Muscle of leg (tissue), 11 donors: ENCODE data around the gene GNAL. TPM values are rescaled to one million over a fixed set of nuclear protein-coding genes. Genes with fewer than 3 reads are reported as not detected.
"Not testable (repeated sequence)": the region's sequence is repeated elsewhere in the genome, so short reads cannot be mapped to it uniquely, and the experiment has no call there.

ENCODE experiments used
- DNase-seq: peaks from one replicate; pipeline ENCODE4 v3.0.0; 2013
- H3K27ac ChIP-seq: one replicate; pipeline ENCODE4 v1.5.1; 2013; ENCODE audit warnings: mild to moderate bottlenecking, low read length, control low read depth
- H3K27me3 ChIP-seq: one replicate; pipeline ENCODE4 v1.6.1; 2013; ENCODE audit warnings: low read length; ENCODE audit not compliant: control insufficient read depth, insufficient read depth
- H3K36me3 ChIP-seq: one replicate; pipeline ENCODE4 v1.6.1; 2013; ENCODE audit warnings: low read length; ENCODE audit not compliant: control insufficient read depth, insufficient read depth
- H3K4me1 ChIP-seq: one replicate; pipeline ENCODE4 v1.6.1; 2013; ENCODE audit warnings: low read length; ENCODE audit not compliant: control insufficient read depth, insufficient read depth
- H3K4me3 ChIP-seq: one replicate; pipeline ENCODE4 v1.5.1; 2013; ENCODE audit warnings: low read length, control low read depth
- H3K9me3 ChIP-seq: replicated peaks from 2 replicates; pipeline ENCODE4 v1.6.1; 2013; ENCODE audit warnings: low read depth, low read length; ENCODE audit not compliant: control insufficient read depth
- WGBS: methylation state at CpG from one replicate; pipeline ENCODE4 v1.1.5; 2013; ENCODE audit warnings: missing lambda C conversion rate; ENCODE audit not compliant: insufficient coverage; 5-methylcytosine and 5-hydroxymethylcytosine counted together
- polyA plus RNA-seq, 8 donors: library from polyadenylated mRNA; unstranded; fragments of 120-200 nt; gene quantifications; one replicate each; pipeline versions ENCODE4 v1.2.1 to v1.2.3, GENCODE V29; 2013; ENCODE audit warnings: inconsistent platforms in 1 of 8, low replicate concordance in 1 of 8; ENCODE audit not compliant: insufficient read length in 8 of 8, insufficient read depth in 1 of 8
- total RNA-seq: library from RNA; stranded (reverse); fragments of 120-200 nt; gene quantifications from one replicate; pipeline ENCODE4 v1.2.4, GENCODE V29; 2013

GNAL gene
- total and polyA plus RNA-seq, 9 donors, result 1.2 to 2.4 (median 1.7) TPM

GRCh38 chr18:11678211-11678610 is 10.9 kb upstream of the GNAL start:
- Histone ChIP-seq H3K4me1 (no peaks in the 10 kb centered on the region), H3K36me3 (no peaks in the 10 kb centered on the region), H3K4me3 (no peak overlapping the region), H3K27ac (no peak overlapping the region), H3K9me3 (no peaks in the 10 kb centered on the region), H3K27me3 (peaks cover 9% of the 10 kb centered on the region)
- DNase-seq, result no peak
- WGBS, result no CpG with 5 or more reads among the region's 3 CpGs

GRCh38 chr18:11689669-11690565 is 853 bp downstream of the GNAL start:
- H3K27ac ChIP-seq, result no peak overlapping the region
- H3K4me1 ChIP-seq, result peaks cover 4% of the 10 kb centered on the region
- peaks cover 32% of the 10 kb centered on the region for H3K27me3 ChIP-seq

GRCh38 chr18:11690660-11691059 is 1.6 kb downstream of the GNAL start:
- no CpG with 5 or more reads among the region's 5 CpGs for WGBS
- peaks cover 32% of the 10 kb centered on the region for H3K27me3 ChIP-seq
- not testable (repeated sequence) for H3K36me3 ChIP-seq

More at GRCh38 chr18:11689669-11690565, 853 bp downstream of the GNAL start:
- Histone ChIP-seq H3K4me3 (peak overlapping the region; percentile 25), H3K9me3 (peaks cover 2% of the 10 kb centered on the region), H3K36me3 (no peaks in the 10 kb centered on the region)
- WGBS, result under 1% methylated on average over 62 of the region's 72 CpGs
- peak; percentile 45 for DNase-seq

GRCh38 chr18:11695736-11696135 is 6.7 kb downstream of the GNAL start:
- Histone ChIP-seq H3K27me3 (peaks cover 14% of the 10 kb centered on the region), H3K9me3 (no peaks in the 10 kb centered on the region), H3K4me1 (no peaks in the 10 kb centered on the region), H3K4me3 (no peak overlapping the region), H3K36me3 (no peaks in the 10 kb centered on the region), H3K27ac (no peak overlapping the region)
- 60% methylated on average over 1 of the region's 2 CpGs for WGBS
- no peak for DNase-seq

More at GRCh38 chr18:11690660-11691059, 1.6 kb downstream of the GNAL start:
- H3K27ac ChIP-seq, DNase-seq, H3K4me3 ChIP-seq, H3K4me1 ChIP-seq, H3K9me3 ChIP-seq: not testable (repeated sequence)

GRCh38 chr18:11696451-11696850 is 7.4 kb downstream of the GNAL start:
- no CpG with 5 or more reads among the region's 7 CpGs for WGBS
- Histone ChIP-seq H3K4me3 (no peak overlapping the region), H3K4me1 (no peaks in the 10 kb centered on the region), H3K9me3 (no peaks in the 10 kb centered on the region), H3K27me3 (peaks cover 14% of the 10 kb centered on the region), H3K36me3 (no peaks in the 10 kb centered on the region), H3K27ac (no peak overlapping the region)
- DNase-seq, result no peak

- Histone ChIP-seq H3K27ac (no peak overlapping the region), H3K4me3 (no peak overlapping the region), H3K4me1 (no peaks in the 10 kb centered on the region), H3K27me3 (no peaks in the 10 kb centered on the region), H3K9me3 (no peaks in the 10 kb centered on the region), H3K36me3 (no peaks in the 10 kb centered on the region)
- DNase-seq, result no peak
- WGBS, result 93% methylated on average over 2 of the region's 6 CpGs
These were observed 11.8 kb downstream of the GNAL start for GRCh38 chr18:11700876-11701275.

GRCh38 chr18:11710578-11710977 is 21.5 kb downstream of the GNAL start:
- Histone ChIP-seq H3K27me3 (no peaks in the 10 kb centered on the region), H3K4me1 (no peaks in the 10 kb centered on the region), H3K9me3 (peaks cover 4% of the 10 kb centered on the region), H3K36me3 (no peaks in the 10 kb centered on the region), H3K27ac (no peak overlapping the region), H3K4me3 (no peak overlapping the region)
- DNase-seq, result no peak
- WGBS, result no CpG with 5 or more reads among the region's 4 CpGs

- no peak overlapping the region for H3K4me3 ChIP-seq
These were observed 24.7 kb downstream of the GNAL start for GRCh38 chr18:11713756-11714155.

GRCh38 chr18:11714244-11714918 is 25.3 kb downstream of the GNAL start:
- Histone ChIP-seq H3K9me3 (no peaks in the 10 kb centered on the region), H3K4me3 (no peak overlapping the region), H3K27me3 (no peaks in the 10 kb centered on the region), H3K4me1 (no peaks in the 10 kb centered on the region), H3K36me3 (no peaks in the 10 kb centered on the region), H3K27ac (no peak overlapping the region)
- 35% methylated on average over 3 of the region's 7 CpGs for WGBS
- DNase-seq, result no peak

More at GRCh38 chr18:11713756-11714155, 24.7 kb downstream of the GNAL start:
- 53% methylated on average over 4 of the region's 6 CpGs for WGBS
- H3K4me1 ChIP-seq, result no peaks in the 10 kb centered on the region
- peaks cover 3% of the 10 kb centered on the region for H3K9me3 ChIP-seq
- no peaks in the 10 kb centered on the region for H3K36me3 ChIP-seq
- H3K27ac ChIP-seq, result no peak overlapping the region
- no peaks in the 10 kb centered on the region for H3K27me3 ChIP-seq
- no peak for DNase-seq

GRCh38 chr18:11716767-11717315 is 27.8 kb downstream of the GNAL start:
- 95% methylated on average over 20 of the region's 24 CpGs for WGBS
- H3K36me3 ChIP-seq, H3K4me1 ChIP-seq, H3K4me3 ChIP-seq, H3K27ac ChIP-seq, H3K9me3 ChIP-seq, H3K27me3 ChIP-seq, DNase-seq: not testable (repeated sequence)
